COLO829 (cell line): ENCODE results near the gene LRRC34.

ENCODE experiments used
- DNase-seq: peaks from one replicate; pipeline ENCODE4 v3.0.0; 2012; ENCODE audit warnings: low spot score

LRRC34 gene

GRCh38 chr3:169812332-169813235 is at the start of gene LRRC34, which contains the start of gene LRRIQ4:
LRRC34 (minus strand) TSS chr3:169812904; CDS start chr3:169812548, 356 bp downstream.
LRRIQ4 (plus strand) TSS chr3:169812870; CDS start chr3:169821922, 9,052 bp downstream.
- peak; percentile 55 for DNase-seq

GRCh38 chr3:169861871-169862270 is 49.2 kb upstream of the LRRC34 start:
- no peak for DNase-seq

GRCh38 chr3:169857811-169858210 is 45.1 kb upstream of the LRRC34 start:
- DNase-seq, result no peak

GRCh38 chr3:169855514-169855913 is 42.8 kb upstream of the LRRC34 start:
- DNase-seq, result no peak

GRCh38 chr3:169850618-169851017 is 37.9 kb upstream of the LRRC34 start:
- DNase-seq, result no peak

- DNase-seq, result no peak
These were observed 36.0 kb upstream of the LRRC34 start for GRCh38 chr3:169848741-169849140.

GRCh38 chr3:169847896-169848295 is 35.2 kb upstream of the LRRC34 start:
- DNase-seq, result no peak

- no peak for DNase-seq
These were observed 33.9 kb upstream of the LRRC34 start for GRCh38 chr3:169846458-169847193.

GRCh38 chr3:169842960-169843359 is 30.3 kb upstream of the LRRC34 start:
- no peak for DNase-seq

- DNase-seq, result no peak
These were observed 28.5 kb upstream of the LRRC34 start for GRCh38 chr3:169841171-169841570.

- DNase-seq, result no peak
These were observed 25.9 kb upstream of the LRRC34 start for GRCh38 chr3:169838511-169839030.

- no peak for DNase-seq
These were observed 24.2 kb upstream of the LRRC34 start for GRCh38 chr3:169836942-169837275.

- DNase-seq, result no peak
These were observed 23.6 kb upstream of the LRRC34 start for GRCh38 chr3:169836078-169836941.

- no peak for DNase-seq
These were observed 22.8 kb upstream of the LRRC34 start for GRCh38 chr3:169835533-169835932.

- DNase-seq, result no peak
These were observed 15.0 kb upstream of the LRRC34 start for GRCh38 chr3:169827712-169828111.

GRCh38 chr3:169825316-169825715 is 12.6 kb upstream of the LRRC34 start:
- no peak for DNase-seq

GRCh38 chr3:169822983-169823382 is 10.3 kb upstream of the LRRC34 start:
- no peak for DNase-seq

- DNase-seq, result no peak
These were observed 9.8 kb upstream of the LRRC34 start for GRCh38 chr3:169822540-169822939.

- no peak for DNase-seq
These were observed 9.4 kb upstream of the LRRC34 start for GRCh38 chr3:169822091-169822490.

GRCh38 chr3:169818316-169818715 is 5.6 kb upstream of the LRRC34 start:
- DNase-seq, result no peak

GRCh38 chr3:169815590-169816150 is 3.0 kb upstream of the LRRC34 start:
- no peak for DNase-seq
